K562 (cell line): ENCODE data around the gene CBL. TPM values are rescaled to one million over a fixed set of nuclear protein-coding genes. Genes with fewer than 3 reads are reported as not detected.

ENCODE experiments used
- ATF7 ChIP-seq: fragments of 450-650 bp; IDR thresholded peaks from 2 replicates; pipeline ENCODE4 v1.7.1; 2014; ENCODE audit warnings: mild to moderate bottlenecking, moderate library complexity
- CEBPG ChIP-seq, 3 experiments: fragments of 200-800 bp in 1 of 3; sonication (Bioruptor generic) in 1 of 3; sonication (generic) in 1 of 3; formaldehyde crosslinking in 1 of 3; IDR thresholded peaks in 2 of 3; conservative IDR thresholded peaks in 1 of 3; 2 replicates each; pipeline versions ENCODE4 v1.6.1 to v1.8.0; 2016 to 2022; ENCODE audit warnings: missing compliant biosample characterization in 2 of 3, missing genetic modification characterization in 2 of 3, mild to moderate bottlenecking in 1 of 3, missing genetic modification reagents in 1 of 3
- CREBBP ChIP-seq: IDR thresholded peaks from one replicate; pipeline ENCODE4 v1.6.1; 2012; ENCODE audit warnings: low read depth, mild to moderate bottlenecking, control low read depth, inconsistent platforms, low read length
- EP300 ChIP-seq: IDR thresholded peaks from 2 replicates; pipeline ENCODE4 v1.6.1; 2012; ENCODE audit warnings: low read length, improper control_type of control experiment
- ESRRA ChIP-seq: fragments of 450-650 bp; IDR thresholded peaks from 2 replicates; pipeline ENCODE4 v1.6.1; 2014; ENCODE audit warnings: low read depth, mild to moderate bottlenecking, moderate library complexity, borderline replicate concordance
- FOS ChIP-seq: IDR thresholded peaks from 3 replicates; pipeline ENCODE4 v1.6.1; 2011; ENCODE audit not compliant: insufficient read length; ENCODE audit errors: extremely low read depth
- KDM4B ChIP-seq, 2 experiments: fragments of 450-650 bp in 1 of 2; sonication (generic) in 1 of 2; IDR thresholded peaks; 2 replicates each; pipeline ENCODE4 v1.6.1; 2016 to 2017; ENCODE audit warnings: borderline replicate concordance in 2 of 2, antibody characterized with exemption in 1 of 2, low read depth in 1 of 2, mild to moderate bottlenecking in 1 of 2
- MCM5 ChIP-seq: fragments of 450-650 bp; IDR thresholded peaks from 2 replicates; pipeline ENCODE4 v1.6.1; 2016; ENCODE audit warnings: low read depth
- NBN ChIP-seq: fragments of 450-650 bp; IDR thresholded peaks from 2 replicates; pipeline ENCODE4 v1.6.1; 2016; ENCODE audit warnings: low read depth, mild to moderate bottlenecking
- NELFE ChIP-seq: IDR thresholded peaks from 2 replicates; pipeline ENCODE4 v1.6.1; 2011; ENCODE audit warnings: mild to moderate bottlenecking; ENCODE audit not compliant: insufficient read depth, insufficient read length
- NFATC3 ChIP-seq: fragments of 450-650 bp; IDR thresholded peaks from 2 replicates; pipeline ENCODE4 v1.6.1; 2017; ENCODE audit warnings: mild to moderate bottlenecking
- RBM39 ChIP-seq: fragments of 200-400 bp; formaldehyde crosslinking; optimal IDR thresholded peaks from 2 replicates; pipeline ENCODE3; 2018; ENCODE audit warnings: low read depth, low read length
- RFX1 ChIP-seq: fragments of 450-650 bp; IDR thresholded peaks from 2 replicates; pipeline ENCODE4 v1.6.1; 2016; ENCODE audit warnings: mild to moderate bottlenecking, moderate library complexity
- TEAD2 ChIP-seq: fragments of 450-650 bp; IDR thresholded peaks from 2 replicates; pipeline ENCODE4 v1.6.1; 2016; ENCODE audit warnings: missing genetic modification characterization, control low read depth, missing compliant biosample characterization
- TRIM24 ChIP-seq, 2 experiments: fragments of 450-650 bp; IDR thresholded peaks; 2 replicates each; pipeline ENCODE4 v1.6.1; 2016
- TRIM25 ChIP-seq: fragments of 450-650 bp; IDR thresholded peaks from 2 replicates; pipeline ENCODE4 v1.7.0; 2016; ENCODE audit warnings: borderline replicate concordance
- VEZF1 ChIP-seq: fragments of 200-800 bp; sonication (Bioruptor generic); IDR thresholded peaks from 2 replicates; pipeline ENCODE4 v1.6.1; 2017; ENCODE audit warnings: missing genetic modification characterization, missing compliant biosample characterization
- ZBTB49 ChIP-seq: sonication (generic); formaldehyde crosslinking; IDR thresholded peaks from 2 replicates; pipeline ENCODE4 v1.8.0; 2022; ENCODE audit warnings: missing genetic modification reagents, mild to moderate bottlenecking, borderline replicate concordance
- ZC3H4 ChIP-seq: sonication (generic); formaldehyde crosslinking; IDR thresholded peaks from 2 replicates; pipeline ENCODE4 v1.9.0; 2021; ENCODE audit warnings: missing genetic modification reagents, borderline replicate concordance
- ZNF316 ChIP-seq: fragments of 450-650 bp; IDR thresholded peaks from 2 replicates; pipeline ENCODE4 v1.6.1; 2016
- ZNF436 ChIP-seq: fragments of 250-450, 450-650 bp; sonication (Bioruptor Pico); formaldehyde crosslinking; IDR thresholded peaks from 2 replicates; pipeline ENCODE4 v1.7.0; 2020; ENCODE audit warnings: mild to moderate bottlenecking
- polyA plus RNA-seq, 8 experiments: library from polyadenylated mRNA; depleted of rRNA in 4 of 8; stranded (reverse) in 5 of 8; unstranded in 3 of 8; fragments of >200 nt; fragmentation: Nextera tagmentation in 2 of 8; fragmentation: Illumina TruSeq in 1 of 8; extraction: Ambion mirVana in 2 of 8; extraction: Trizol in 1 of 8; gene quantifications; 2 replicates each; pipeline versions ENCODE4 v1.2.1 to v1.2.3, GENCODE V29; 2011 to 2014; ENCODE audit warnings: inconsistent platforms in 1 of 8, missing spikeins in 1 of 8
- total RNA-seq, 7 experiments: library from RNA; depleted of rRNA in 6 of 7; stranded (reverse); fragments of >200 nt in 6 of 7; fragmentation: Illumina TruSeq in 2 of 7; extraction: Trizol in 2 of 7; gene quantifications; 2 replicates each; pipeline versions ENCODE4 v1.2.1 to v1.2.3, GENCODE V29; 2011 to 2021; ENCODE audit warnings: low replicate concordance in 1 of 7

The CBL gene
- total and polyA plus RNA-seq, 9 of the 15 experiments (the other 6 are each of a cell fraction or from before 2014, with no cell fraction given): 3.2 to 24.9 (median 9.9) TPM

GRCh38 chr11:119196833-119197483 is 9.2 kb upstream of the CBL start (continued):
- TF ChIP-seq ZBTB49: no peak
- peak; percentile 32; the same call in 1 of the 2 replicates for TF ChIP-seq VEZF1
- no peak for TF ChIP-seq KDM4B (IDR thresholded peaks at IDR 0.05; ENCODE audit: borderline replicate concordance in 2 of 2, low read depth in 1 of 2)
- peak; percentile 11; the same call in 1 of the 2 replicates for TF ChIP-seq RFX1
- no peak for TF ChIP-seq ZC3H4 (CRISPR knock-in tag)
- TF ChIP-seq CREBBP: no peak
- no peak for TF ChIP-seq ZNF436 (CRISPR knock-in tag)
- TF ChIP-seq FOS: no peak
- peak; percentile 50; the same call in 1 of the 2 replicates for TF ChIP-seq NBN
- TF ChIP-seq NFATC3: 0 out of 2 replicates have a peak, but pooled peaks have one; percentile 33
- peak; percentile 76 for TF ChIP-seq CEBPG (CRISPR knock-in tag; IDR thresholded peaks at IDR 0.05)
- TF ChIP-seq CEBPG (tag; conservative IDR thresholded peaks at IDR 0.05 in 1 of 2, IDR thresholded peaks at IDR 0.05 in 1 of 2): peak; percentile 85 to 90
- TF ChIP-seq NELFE: no peak
- TF ChIP-seq ESRRA: peak; percentile 44; the same call in 1 of the 2 replicates
- TF ChIP-seq EP300: peak; percentile 33; the same call in 1 of the 2 replicates
- TF ChIP-seq TEAD2 (tag): no peak
- no peak for TF ChIP-seq TRIM25
- peak; percentile 31; the same call in 1 of the 2 replicates for TF ChIP-seq ATF7
- no peak for TF ChIP-seq TRIM24 (IDR thresholded peaks at IDR 0.05)
- no peak for TF ChIP-seq MCM5
- no peak for TF ChIP-seq ZNF316
- no peak for TF ChIP-seq RBM39
